ENCODE data around the gene KCNG2. TPM values are rescaled to one million over a fixed set of nuclear protein-coding genes. Genes with fewer than 3 reads are reported as not detected.

KCNG2 gene
- total and polyA plus RNA-seq, 2 of the 8 experiments (the other 6 are each of a cell fraction or from before 2014, with no cell fraction given): 0.19 to 0.74 TPM

- TF ChIP-seq, protein P1, sequence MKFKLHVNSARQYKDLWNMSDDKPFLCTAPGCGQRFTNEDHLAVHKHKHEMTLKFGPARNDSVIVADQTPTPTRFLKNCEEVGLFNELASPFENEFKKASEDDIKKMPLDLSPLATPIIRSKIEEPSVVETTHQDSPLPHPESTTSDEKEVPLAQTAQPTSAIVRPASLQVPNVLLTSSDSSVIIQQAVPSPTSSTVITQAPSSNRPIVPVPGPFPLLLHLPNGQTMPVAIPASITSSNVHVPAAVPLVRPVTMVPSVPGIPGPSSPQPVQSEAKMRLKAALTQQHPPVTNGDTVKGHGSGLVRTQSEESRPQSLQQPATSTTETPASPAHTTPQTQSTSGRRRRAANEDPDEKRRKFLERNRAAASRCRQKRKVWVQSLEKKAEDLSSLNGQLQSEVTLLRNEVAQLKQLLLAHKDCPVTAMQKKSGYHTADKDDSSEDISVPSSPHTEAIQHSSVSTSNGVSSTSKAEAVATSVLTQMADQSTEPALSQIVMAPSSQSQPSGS (IDR thresholded peaks at IDR 0.05; ENCODE audit: low read length): no peak
- TF ChIP-seq TCF12 (IDR thresholded peaks at IDR 0.05; ENCODE audit: low read depth, low read length) (no peak), RXRA (IDR thresholded peaks at IDR 0.05; ENCODE audit: insufficient read depth, low read depth, low read length) (no peak), BRCA1 (IDR thresholded peaks at IDR 0.05; ENCODE audit: low read depth, low read length) (no peak), KDM1A (IDR thresholded peaks at IDR 0.05; ENCODE audit: borderline replicate concordance, low read length) (no peak)
- TF ChIP-seq, protein P2, sequence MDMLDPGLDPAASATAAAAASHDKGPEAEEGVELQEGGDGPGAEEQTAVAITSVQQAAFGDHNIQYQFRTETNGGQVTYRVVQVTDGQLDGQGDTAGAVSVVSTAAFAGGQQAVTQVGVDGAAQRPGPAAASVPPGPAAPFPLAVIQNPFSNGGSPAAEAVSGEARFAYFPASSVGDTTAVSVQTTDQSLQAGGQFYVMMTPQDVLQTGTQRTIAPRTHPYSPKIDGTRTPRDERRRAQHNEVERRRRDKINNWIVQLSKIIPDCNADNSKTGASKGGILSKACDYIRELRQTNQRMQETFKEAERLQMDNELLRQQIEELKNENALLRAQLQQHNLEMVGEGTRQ (IDR thresholded peaks at IDR 0.05; ENCODE audit: low read length): no peak
Observed at GRCh38 chr18:79905389-79905911, 107.7 kb downstream of the KCNG2 start (continued).

Measured in H1 (cell line).